ENCODE data around the gene SLC44A3. TPM values are rescaled to one million over a fixed set of nuclear protein-coding genes. Genes with fewer than 3 reads are reported as not detected.

Gene SLC44A3
- total and polyA plus RNA-seq, 2 experiments from 2014 or later, result 2.9 to 4.5 TPM

DNA sequence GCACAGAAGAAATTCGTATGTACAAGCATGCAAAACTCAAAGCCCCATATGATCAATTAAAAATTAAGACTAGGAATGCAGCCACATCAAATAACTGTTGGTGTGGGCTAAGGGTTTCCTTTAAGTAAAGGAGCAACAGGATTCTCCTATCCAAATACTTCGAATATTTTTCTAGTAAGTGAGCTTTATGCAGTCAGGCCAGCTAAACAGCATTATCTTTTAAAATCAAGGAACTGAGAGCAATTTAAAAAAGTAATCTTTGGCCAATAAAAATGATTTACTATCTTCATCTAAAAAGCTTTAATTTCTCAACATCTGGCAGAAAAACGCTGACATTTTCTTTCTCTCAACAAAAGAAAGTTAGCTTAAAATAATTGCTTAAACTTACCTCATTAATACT is 87.0 kb downstream of the SLC44A3 start:
- Histone ChIP-seq H3K4me1 (ENCODE audit: insufficient read depth) (peaks cover 51% of the 10 kb centered on the region), H3K9me2 (ENCODE audit: insufficient read depth) (no peaks in the 10 kb centered on the region), H4K20me1 (replicated peaks; ENCODE audit: insufficient read depth) (peaks cover 92% of the 10 kb centered on the region), H3K4me2 (no peak overlapping the region), H3K36me3 (ENCODE audit: insufficient read depth) (no peaks in the 10 kb centered on the region), H3K79me2 (replicated peaks; ENCODE audit: insufficient read depth) (peaks cover 88% of the 10 kb centered on the region), H3F3A (replicated peaks; ENCODE audit: low read depth) (no peaks in the 10 kb centered on the region), H3K27me3 (ENCODE audit: insufficient read depth) (no peaks in the 10 kb centered on the region), H2AFZ (no peak overlapping the region), H3K27ac (ENCODE audit: low read depth) (no peak overlapping the region), H3K4me3 (no peak overlapping the region)
- Mint-ChIP-seq H3K36me3 (ENCODE audit: low read depth) (peaks cover 52% of the 10 kb centered on the region), H3K27me3 (ENCODE audit: insufficient read depth, low read depth, poor library complexity) (peaks cover 3% of the 10 kb centered on the region), H3K9me3 (no peaks in the 10 kb centered on the region), H3K27ac (no peak overlapping the region), H3K4me1 (peaks cover 42% of the 10 kb centered on the region), H3K4me3 (no peak overlapping the region)
- ATAC-seq (no peak), DNase-seq (ENCODE audit: low spot score) (no peak)
- TF ChIP-seq ZNF331 (CRISPR knock-in tag; IDR thresholded peaks at IDR 0.05; ENCODE audit: low read depth) (no peak), STAT1 (IDR thresholded peaks at IDR 0.05; ENCODE audit: unreplicated experiment) (no peak), ETS1 (IDR thresholded peaks at IDR 0.05) (no peak), NANOG (IDR thresholded peaks at IDR 0.05; ENCODE audit: borderline replicate concordance) (no peak), REST (IDR thresholded peaks at IDR 0.05; ENCODE audit: unreplicated experiment) (no peak), POLR2AphosphoS5 (IDR thresholded peaks at IDR 0.05; ENCODE audit: low read depth) (no peak), JUNB (IDR thresholded peaks at IDR 0.05; ENCODE audit: unreplicated experiment) (no peak), CREB1 (CRISPR knock-in tag; IDR thresholded peaks at IDR 0.05; ENCODE audit: low read depth) (no peak), ZNF114 (CRISPR knock-in tag; IDR thresholded peaks at IDR 0.05) (no peak), EZH2phosphoT487 (IDR thresholded peaks at IDR 0.05; ENCODE audit: unreplicated experiment) (no peak), EZH2 (IDR thresholded peaks at IDR 0.05; ENCODE audit: low read depth, unreplicated experiment) (no peak)
- TF ChIP-seq, protein P1, sequence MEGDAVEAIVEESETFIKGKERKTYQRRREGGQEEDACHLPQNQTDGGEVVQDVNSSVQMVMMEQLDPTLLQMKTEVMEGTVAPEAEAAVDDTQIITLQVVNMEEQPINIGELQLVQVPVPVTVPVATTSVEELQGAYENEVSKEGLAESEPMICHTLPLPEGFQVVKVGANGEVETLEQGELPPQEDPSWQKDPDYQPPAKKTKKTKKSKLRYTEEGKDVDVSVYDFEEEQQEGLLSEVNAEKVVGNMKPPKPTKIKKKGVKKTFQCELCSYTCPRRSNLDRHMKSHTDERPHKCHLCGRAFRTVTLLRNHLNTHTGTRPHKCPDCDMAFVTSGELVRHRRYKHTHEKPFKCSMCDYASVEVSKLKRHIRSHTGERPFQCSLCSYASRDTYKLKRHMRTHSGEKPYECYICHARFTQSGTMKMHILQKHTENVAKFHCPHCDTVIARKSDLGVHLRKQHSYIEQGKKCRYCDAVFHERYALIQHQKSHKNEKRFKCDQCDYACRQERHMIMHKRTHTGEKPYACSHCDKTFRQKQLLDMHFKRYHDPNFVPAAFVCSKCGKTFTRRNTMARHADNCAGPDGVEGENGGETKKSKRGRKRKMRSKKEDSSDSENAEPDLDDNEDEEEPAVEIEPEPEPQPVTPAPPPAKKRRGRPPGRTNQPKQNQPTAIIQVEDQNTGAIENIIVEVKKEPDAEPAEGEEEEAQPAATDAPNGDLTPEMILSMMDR (conservative IDR thresholded peaks at IDR 0.05; ENCODE audit: low read depth in 2 of 2), result no peak
- TF ChIP-seq, protein P2, sequence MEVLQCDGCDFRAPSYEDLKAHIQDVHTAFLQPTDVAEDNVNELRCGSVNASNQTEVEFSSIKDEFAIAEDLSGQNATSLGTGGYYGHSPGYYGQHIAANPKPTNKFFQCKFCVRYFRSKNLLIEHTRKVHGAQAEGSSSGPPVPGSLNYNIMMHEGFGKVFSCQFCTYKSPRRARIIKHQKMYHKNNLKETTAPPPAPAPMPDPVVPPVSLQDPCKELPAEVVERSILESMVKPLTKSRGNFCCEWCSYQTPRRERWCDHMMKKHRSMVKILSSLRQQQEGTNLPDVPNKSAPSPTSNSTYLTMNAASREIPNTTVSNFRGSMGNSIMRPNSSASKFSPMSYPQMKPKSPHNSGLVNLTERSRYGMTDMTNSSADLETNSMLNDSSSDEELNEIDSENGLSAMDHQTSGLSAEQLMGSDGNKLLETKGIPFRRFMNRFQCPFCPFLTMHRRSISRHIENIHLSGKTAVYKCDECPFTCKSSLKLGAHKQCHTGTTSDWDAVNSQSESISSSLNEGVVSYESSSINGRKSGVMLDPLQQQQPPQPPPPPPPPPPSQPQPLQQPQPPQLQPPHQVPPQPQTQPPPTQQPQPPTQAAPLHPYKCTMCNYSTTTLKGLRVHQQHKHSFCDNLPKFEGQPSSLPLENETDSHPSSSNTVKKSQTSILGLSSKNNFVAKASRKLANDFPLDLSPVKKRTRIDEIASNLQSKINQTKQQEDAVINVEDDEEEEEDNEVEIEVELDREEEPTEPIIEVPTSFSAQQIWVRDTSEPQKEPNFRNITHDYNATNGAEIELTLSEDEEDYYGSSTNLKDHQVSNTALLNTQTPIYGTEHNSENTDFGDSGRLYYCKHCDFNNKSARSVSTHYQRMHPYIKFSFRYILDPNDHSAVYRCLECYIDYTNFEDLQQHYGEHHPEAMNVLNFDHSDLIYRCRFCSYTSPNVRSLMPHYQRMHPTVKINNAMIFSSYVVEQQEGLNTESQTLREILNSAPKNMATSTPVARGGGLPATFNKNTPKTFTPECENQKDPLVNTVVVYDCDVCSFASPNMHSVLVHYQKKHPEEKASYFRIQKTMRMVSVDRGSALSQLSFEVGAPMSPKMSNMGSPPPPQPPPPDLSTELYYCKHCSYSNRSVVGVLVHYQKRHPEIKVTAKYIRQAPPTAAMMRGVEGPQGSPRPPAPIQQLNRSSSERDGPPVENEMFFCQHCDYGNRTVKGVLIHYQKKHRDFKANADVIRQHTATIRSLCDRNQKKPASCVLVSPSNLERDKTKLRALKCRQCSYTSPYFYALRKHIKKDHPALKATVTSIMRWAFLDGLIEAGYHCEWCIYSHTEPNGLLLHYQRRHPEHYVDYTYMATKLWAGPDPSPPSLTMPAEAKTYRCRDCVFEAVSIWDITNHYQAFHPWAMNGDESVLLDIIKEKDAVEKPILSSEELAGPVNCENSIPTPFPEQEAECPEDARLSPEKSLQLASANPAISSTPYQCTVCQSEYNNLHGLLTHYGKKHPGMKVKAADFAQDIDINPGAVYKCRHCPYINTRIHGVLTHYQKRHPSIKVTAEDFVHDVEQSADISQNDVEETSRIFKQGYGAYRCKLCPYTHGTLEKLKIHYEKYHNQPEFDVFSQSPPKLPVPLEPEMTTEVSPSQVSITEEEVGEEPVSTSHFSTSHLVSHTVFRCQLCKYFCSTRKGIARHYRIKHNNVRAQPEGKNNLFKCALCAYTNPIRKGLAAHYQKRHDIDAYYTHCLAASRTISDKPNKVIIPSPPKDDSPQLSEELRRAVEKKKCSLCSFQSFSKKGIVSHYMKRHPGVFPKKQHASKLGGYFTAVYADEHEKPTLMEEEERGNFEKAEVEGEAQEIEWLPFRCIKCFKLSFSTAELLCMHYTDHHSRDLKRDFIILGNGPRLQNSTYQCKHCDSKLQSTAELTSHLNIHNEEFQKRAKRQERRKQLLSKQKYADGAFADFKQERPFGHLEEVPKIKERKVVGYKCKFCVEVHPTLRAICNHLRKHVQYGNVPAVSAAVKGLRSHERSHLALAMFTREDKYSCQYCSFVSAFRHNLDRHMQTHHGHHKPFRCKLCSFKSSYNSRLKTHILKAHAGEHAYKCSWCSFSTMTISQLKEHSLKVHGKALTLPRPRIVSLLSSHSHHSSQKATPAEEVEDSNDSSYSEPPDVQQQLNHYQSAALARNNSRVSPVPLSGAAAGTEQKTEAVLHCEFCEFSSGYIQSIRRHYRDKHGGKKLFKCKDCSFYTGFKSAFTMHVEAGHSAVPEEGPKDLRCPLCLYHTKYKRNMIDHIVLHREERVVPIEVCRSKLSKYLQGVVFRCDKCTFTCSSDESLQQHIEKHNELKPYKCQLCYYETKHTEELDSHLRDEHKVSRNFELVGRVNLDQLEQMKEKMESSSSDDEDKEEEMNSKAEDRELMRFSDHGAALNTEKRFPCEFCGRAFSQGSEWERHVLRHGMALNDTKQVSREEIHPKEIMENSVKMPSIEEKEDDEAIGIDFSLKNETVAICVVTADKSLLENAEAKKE (CRISPR knock-in tag; IDR thresholded peaks at IDR 0.05), result no peak

Data from GM23338 (cell line).